NCI-H2081 (cell line): ENCODE measurements around the gene PLEKHM2.
"Not testable (repeated sequence)": the region's sequence is repeated elsewhere in the genome, so short reads cannot be mapped to it uniquely, and the experiment has no call there.

Experiments
- DNase-seq, 2 experiments: peaks; one replicate each; lab custom pipeline; 2025; lab: John Stamatoyannopoulos, UW

Gene PLEKHM2

DNA sequence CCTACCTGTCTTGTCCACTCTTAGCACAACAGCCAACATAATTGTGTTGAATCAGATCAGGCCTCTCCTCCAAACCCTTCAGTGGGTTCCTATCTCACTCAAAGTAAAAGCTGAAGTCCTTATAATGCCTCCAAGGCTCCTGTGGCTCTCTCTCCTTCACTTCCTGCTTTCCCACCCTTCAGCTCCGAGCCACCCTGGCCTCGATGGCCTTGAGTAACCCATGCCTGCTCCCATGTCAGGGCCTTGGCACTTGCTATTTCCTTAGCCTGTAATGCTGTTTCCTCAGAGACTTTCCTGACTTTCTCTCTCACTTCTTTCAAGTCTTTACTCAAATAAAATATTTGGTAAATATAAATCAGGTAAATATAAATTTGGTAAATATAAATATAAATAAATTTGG is 8.1 kb upstream of the PLEKHM2 start:
- DNase-seq = no peak

DNA sequence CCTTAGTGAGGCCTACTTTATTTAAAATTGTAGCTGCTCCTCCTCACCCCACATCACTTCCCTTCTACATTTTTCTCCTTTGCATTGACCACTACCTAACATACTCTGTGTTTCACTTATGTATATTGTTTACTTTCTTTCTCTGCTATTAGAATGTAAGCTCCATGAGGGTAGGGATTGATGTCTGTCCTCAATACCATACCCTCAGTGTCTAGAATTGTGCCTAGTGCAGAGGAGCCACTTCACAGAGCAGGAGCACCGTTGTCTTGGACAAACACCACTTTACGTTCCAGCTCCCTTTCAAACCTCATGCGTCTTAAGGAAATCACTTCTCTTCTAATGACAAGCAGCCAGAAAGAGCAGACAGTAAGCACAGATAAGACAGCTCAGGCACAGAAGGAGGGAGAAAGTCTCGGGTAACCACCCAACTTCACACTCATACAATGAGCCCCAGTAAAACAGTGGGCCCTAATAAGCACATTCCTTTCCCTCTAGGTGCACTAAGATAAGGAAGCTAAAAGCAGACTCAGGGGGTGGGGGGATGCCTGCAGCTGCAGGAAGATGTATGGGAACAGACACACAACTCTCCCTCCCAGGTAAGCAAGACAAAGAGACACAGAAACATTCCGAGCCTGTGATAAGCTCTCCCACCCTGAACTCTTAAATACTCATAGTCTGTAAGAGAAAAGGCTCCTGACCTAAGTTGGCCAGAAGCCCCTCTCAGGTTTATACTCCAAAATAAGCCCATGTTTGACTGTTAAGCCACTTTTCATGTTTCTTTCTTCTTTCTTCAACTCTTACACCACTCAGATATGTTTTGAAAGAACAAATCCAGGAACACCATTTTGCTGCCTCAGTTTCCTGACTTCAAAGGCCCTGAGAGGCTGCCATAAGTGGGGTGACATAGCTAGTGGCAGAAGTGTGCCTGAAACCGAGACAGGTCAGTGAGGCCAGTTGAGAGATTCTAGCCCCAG is 7.1 kb upstream of the PLEKHM2 start:
- no peak for DNase-seq

DNA sequence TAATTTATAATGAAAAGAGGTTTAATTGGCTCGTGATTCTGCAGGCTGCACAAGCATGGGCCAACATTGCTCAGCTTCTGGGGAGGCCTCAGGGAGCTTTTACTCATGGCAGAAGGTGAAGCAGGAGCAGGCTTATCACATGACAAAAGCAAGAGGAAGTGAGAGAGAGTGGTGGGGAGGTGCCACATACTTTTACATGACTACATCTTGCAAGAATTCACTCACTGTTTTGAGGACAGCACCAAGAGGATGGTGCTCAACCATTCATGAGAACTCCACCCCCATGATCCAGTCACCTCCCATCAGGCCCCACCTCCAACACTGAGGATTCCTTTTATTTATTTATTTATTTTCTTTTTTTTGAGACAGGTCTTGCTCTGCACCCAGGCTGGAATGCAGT is 5.5 kb upstream of the PLEKHM2 start:
- DNase-seq = no peak

DNA sequence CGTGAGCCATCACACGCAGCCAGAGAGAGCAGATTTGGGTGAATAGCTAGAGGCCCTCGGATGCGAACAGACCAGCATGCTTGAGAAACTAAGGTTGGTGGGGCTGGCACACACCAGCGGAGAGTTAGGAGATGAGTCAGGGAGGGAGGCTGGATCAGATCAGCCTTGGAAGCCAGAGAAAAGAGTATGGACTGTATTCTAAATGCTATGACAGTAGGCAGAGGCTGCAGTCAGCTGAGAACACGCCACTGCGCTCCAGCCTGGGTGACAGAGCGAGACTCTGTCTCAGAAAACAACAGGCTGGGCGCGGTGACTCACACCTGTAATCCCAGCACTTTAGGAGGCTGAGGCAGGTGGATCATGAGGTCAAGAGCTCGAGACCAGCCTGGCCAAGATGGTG is 4.0 kb upstream of the PLEKHM2 start:
- no peak for DNase-seq

DNA sequence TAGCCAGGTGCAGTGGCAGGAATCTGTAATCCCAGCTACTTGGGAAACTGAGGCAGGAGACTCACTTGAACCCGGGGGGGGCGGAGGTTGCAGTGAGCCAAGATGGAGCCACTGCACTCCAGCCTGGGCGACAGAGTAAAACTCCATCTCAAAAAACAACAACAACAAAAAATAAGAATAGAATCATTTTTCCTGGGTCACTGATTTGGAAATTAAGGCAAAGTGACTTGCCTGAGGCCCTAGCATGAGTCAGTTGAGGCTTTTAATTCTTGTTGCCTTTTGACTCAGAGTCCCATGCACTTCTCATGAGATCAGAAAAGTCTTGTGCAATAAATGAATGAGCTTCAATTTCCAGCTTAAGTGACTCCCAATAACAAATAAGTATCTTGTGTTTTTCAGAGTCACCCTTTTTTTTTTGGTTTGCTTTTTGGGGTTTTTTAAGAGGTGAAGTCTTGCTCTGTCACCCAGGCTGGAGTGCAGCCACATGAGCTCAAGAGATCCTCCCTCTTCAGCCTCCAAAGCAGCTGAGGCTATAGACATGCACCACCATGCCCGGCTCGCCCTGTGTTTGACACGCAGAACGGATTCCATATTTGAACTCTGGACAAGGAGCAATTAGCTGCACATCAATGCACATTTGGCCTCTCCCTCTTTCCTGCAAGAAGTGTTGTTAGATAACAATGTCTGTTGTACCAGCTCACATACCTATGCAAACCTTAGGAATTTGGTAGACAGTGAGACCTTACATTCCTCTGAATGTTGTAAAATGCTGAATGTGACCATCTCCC is 3.4 kb upstream of the PLEKHM2 start:
- no peak for DNase-seq

DNA sequence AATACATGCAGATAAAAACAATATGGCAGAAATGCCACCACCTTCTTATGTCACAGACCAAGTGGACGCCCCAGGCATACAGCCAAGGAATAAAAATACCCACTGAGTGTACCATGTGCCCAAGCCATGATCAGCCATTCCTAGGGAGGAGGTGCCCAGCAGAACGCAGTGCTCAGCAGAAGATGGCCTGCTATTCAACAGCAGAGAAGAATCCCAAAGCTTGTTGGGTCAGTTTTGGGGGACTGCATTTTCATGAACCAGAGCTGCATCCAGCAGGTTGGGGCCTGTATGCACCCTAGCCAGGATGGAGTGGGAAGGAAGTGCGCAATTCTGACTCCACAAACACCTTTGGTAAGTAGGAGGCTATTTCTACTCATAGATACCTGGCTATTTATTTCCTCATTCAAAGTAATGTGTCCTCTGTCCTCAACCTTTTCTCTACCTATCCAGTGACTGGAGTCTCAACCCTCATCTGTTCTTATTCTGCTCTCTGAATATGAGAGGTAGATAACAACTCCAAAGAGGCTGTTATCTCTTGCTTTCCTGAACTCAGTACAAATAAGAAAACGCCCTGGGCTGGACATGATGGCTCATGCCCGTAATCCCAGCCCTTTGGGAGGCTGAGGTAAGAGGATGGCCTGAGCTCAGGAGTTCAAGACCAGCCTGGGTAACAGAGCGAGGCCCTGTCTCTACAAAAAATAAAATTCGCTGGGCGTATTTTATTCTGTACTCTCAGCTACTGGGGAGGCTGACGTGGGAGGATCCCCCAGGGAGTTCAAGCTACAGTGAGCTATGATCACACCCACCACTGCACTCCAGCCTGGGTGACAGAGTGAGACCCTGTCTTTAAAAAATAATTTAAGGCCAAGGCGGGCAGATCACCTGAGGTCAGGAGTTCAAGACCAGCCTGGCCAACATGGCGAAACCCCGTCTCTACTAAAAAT is 2.5 kb upstream of the PLEKHM2 start:
- no peak for DNase-seq

DNA sequence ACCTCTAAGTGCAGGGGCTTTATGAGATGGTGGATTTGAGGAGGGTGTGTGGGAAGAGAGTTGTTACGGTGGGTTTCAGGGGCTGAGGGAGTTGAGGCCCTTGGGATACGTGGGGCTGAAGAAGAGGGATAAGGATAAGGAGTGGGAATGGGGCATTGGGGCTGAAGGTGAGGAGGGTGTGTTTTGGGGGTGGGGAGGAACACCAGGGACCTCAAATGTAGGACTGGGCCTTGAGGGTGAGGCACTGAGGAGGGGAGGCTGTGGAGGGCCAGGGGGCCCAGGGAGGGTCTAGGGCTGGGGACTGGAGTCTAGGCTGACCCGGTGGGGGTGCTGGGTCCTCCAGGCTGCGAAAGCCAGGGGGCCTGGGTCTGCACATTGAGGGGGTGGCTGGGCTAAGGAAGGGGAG is 1.2 kb upstream of the PLEKHM2 start:
- no peak for DNase-seq

DNA sequence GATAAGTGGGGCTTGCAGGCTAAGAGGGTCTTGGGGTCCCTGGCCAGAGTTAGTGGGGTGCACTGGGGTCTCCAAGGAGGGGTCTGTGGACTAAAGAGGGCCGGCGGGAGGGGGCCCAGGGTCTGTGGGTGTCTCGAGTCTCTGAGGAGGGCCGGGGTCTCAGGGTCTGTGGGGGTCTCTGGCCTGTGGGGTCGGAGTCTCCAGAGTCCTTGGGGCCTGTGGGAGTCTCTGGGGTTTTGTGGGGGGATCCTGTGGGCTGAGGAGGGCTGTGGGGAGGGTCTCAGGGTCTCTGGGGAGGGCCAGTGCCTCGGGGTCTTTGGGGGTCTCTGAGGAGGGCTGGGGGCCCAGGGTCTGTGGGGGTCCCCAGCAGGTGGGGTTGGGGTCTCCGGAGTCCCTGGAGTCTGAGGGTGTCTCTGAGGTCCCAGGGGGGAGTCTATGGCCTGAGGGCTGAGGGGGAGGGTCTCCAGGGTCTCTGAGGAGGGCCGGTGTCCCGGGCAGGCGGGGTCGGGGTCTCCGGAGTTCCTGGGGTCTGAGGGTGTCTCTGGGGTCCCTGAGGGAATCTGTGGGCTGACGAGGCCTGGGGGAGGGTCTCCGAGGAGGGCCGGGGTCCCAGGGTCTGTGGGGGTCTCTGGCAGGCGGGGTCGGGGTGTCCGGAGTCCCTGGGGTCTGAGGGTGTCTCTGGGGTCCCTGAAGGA is 628 bp upstream of the PLEKHM2 start:
- no peak for DNase-seq

DNA sequence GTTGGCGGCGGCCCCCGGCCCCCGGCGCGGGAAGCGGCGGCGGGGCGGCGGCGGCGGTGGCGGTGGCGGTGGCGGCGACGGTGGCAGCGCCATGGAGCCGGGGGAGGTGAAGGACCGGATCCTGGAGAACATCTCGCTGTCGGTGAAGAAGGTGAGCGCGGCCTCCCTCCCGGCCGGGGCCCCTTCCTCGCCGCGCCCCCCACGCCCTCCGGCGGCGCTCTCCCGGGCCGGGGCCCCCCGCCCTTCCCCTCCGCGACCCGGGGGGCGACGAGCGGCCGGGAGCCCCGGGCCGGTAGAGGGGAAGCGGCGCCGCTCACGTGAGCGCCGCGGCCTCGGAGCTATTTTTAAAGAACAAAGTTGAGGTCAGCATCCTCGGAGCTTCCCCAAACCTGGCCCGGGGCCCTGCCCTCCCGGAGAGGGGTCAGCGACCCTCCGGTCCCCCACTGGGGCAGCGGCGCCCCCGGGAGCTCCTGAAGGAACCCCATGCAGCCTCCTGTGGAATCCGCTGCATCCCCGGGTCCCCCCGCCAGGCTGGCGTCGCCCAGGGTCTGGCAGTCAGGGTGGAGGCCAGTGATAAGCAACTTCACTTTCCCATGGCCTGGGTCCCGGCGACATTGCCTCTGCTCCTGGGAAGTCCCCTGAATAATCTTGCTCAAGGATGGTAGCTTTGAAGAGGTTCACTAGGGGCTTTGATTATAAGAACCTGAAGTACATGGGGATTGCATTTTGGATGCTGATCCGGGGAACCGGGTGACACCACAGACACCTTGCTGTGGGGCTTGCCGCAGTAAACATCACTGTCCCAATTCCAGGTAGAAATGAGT is 560 bp downstream of the PLEKHM2 start:
- DNase-seq = peak; percentile 10 to 35

DNA sequence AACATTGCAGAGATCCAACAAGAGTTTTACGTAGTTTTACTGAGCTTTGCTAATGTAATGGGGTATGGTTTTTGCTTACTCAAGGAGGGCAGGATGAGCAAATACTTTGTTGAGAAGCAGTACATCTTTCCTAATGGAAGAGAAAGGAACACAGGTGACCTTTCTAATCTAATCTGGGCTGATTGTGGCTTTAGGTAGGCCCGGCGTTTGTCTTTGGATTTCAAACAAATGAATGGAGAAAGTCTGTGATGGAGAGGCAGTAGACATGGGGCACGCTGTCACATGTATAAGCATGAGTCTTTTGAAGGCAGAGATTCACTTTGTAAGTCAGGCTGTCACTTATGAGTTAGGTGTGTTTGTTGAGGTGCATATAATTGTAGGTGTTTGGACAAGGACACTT is 1.7 kb downstream of the PLEKHM2 start:
- DNase-seq = no peak

DNA sequence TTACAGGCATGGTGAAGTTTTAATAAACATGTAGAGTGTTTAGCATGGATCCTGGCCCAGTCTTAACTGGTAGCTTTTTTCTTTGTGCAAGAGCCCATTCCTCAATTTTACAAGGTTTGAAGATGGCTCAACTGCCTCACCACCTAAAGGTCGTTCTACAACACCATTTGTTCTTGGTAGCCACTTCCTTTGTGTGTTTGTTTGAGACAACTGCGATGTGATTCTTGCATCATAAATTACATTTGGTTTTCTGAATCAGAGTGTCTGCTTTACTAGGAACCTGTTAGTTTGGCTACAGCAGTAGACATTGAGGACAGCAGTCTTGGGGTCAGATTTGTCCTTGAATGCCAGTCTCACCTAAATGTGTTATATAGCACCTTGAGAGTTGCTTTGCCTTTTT is 3.3 kb downstream of the PLEKHM2 start:
- no peak for DNase-seq

DNA sequence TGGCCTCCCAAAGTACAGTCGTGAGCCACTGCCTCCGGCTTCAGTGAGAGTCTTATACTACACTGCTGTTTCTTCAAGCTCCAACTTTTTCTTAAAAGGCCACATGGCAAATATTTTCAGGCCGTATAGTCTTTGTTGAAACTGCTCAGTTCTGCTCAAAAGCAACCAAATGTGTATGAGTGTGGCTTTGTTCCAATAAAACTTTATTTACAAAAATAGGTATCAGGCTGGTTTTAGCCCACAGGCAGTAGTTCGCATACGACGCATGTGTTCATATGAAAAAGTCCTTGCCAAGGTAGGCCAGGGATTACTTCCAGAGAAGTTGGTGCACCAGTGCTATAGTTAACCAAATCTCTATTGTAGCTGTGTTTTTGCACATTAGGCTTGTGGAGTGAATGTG is 6.2 kb downstream of the PLEKHM2 start:
- no peak for DNase-seq

DNA sequence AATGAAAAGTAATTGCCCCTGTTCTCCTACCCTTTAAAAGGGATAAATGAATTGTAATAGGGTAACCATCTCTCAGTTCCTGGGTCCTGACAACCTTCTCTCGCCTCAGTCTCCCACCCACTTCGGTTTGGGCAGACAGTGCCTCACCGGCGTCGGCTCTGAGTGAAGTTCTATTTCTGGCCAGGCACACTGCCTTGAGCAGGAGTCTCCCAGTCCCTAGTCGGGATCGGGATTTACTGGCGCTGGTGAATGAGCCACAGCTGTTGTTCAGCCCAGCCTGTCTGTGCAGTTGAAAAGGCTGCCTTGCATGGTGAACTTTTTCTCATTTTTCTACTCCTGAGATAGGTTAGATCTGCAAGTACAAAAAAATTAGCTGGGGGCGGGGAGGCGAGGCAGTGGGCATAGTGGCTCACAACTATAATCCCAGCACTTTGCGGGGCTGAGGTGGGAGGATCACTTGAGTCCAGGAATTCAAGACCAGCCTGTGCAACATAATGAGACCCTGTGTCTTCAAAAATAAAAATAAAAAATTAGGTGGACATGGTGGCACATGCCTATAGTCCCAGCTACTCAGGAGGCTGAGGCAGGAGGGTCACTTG is 7.4 kb downstream of the PLEKHM2 start:
- DNase-seq = no peak

DNA sequence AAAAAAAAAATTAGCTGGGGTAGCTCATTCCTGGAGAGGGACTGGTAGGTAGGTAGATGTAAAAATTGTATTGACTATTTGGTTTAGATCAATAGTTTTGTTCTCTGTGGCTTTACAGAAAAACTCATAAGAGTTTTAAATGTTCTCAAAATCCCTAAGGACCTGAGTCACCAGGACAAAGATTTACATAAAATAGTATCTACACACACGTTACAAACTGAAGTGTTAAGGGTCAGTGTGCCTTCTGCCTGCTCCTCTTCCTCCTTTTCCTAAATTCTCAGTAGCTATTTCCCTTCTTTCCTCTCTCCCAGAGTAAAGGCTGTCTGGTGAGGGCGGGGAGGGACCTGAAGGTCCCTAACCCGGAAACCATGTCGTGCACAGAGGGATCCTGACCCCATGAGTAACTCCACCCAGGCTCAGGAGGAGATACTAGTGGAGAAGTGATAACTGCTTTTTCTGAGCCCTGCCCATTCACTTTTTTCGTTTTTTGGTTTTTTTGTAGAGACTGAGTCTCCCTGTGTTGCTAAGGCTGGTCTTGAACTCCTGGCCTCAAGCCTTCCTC is 8.1 kb downstream of the PLEKHM2 start:
- no peak for DNase-seq

DNA sequence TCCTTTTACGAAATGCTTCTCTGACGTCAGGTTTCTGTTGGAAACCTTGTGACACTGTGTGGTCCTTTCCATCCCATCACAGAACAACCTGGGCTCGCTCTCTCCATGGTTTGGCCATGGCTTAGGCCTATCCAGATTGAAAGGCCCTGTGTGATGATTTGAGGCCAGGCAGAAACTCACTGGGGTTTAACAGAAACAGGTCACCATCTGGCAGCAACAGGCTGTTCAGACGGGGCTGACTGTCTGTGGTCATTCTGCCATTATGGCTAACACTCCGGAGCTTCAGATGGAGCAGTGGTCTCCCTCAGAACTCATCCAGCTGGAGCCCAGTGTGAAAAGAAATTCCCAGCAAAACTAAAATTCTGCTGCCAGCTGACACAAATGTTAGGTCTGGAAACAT is 9.3 kb downstream of the PLEKHM2 start:
- DNase-seq = no peak

DNA sequence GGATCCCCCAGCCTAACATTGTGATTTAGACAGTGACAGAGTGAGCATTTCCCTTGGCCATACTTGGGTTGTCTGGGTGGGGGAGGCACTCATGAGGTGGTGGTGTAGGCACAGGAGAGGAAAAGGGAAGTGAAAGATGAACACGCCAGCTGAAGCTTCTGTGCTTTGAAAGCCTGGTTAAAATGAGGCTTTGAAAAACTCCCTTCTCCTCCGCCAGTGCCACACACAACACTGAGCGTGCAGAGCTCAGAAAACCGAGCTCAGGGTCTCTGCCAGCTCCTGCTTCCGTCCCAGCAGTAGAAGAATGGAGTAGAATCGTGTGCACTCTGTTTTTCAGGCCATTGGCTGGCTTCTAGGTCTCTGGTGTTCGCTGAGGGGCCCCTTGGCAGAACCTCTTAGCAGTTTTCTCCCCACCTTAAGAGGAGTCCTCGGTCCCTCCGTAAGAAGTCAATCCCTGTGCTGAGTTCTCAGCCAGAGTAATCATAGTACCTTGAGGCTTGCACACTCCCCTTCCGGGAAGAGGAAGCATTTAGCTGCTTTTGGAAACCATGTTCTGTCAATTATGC is 12.9 kb downstream of the PLEKHM2 start:
- no peak for DNase-seq

DNA sequence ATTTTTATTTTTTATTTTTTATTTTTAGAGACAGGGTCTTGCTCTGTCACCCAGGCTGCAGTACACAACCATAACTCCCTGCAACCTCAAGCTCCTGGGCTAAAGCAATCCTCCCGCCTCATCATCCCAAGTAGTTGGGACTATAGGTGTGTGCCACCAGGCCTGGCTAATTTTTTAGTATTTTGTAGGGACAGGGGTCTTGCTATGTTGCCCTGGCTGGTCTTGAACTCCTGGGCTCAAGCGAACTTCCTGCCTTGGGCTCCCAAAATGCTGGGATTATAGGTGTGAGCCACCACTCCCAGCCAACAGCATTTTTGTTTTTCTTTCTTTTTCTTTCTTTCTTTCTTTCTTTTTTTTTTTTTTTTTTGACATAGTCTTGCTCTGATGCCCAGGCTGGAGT is 14.1 kb downstream of the PLEKHM2 start:
- DNase-seq = no peak

DNA sequence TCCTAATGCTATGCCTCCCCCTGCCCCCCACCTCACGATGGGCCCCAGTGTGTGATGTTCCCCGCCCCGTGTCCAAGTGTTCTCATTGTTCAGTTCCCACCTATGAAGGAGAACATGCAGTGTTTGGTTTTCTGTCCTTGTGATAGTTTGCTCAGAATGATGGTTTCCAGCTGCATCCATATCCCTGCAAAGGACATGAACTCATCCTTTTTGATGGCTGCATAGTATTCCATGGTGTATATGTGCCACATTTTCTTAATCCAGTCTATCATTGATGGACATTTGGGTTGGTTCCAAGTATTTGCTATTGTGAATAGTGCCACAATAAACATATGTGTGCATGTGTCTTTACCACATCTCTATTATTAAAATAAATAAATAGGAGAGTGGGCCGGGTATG is 15.2 kb downstream of the PLEKHM2 start:
- not testable (repeated sequence) for DNase-seq

DNA sequence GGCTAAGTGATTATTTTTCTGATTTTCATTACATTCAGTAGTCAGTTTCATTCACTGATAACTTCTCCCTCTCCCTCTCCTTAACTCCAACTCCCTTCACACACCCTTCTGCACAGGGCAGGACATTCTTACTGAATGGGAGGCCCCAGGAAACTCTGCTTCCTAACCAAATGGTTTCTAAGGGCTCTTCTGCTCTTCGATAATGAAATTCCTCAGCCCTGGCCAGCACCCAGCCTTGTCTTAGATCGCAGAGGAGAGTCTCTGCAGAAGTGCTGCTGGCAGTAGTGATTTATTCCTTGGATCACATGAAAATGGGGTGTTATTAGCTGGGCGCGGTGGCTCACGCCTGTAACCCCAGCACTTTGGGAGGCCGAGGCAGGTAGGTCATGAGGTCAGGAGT is 16.4 kb downstream of the PLEKHM2 start:
- no peak for DNase-seq
